ENCODE measurements around the gene TLN1.

TLN1 gene

GRCh38 chr9:35656831-35657545 is 75.0 kb downstream of the TLN1 start:
- Histone ChIP-seq H2AFZ (peak overlapping the region; percentile 83), H3K4me1 (no peaks in the 10 kb centered on the region), H3K79me2 (no peaks in the 10 kb centered on the region), H3K27ac (peak overlapping the region; percentile 99), H3K9ac (no peak overlapping the region), H3K4me3 (ENCODE audit: low read depth, low read length) (peak overlapping the region; percentile 92), H3K36me3 (ENCODE audit: control insufficient read depth, insufficient read depth, low read length) (no peaks in the 10 kb centered on the region), H3K27me3 (ENCODE audit: control insufficient read depth, insufficient read depth, low read length) (no peaks in the 10 kb centered on the region), H3K9me3 (ENCODE audit: control insufficient read depth, low read length) (no peaks in the 10 kb centered on the region), H3K4me2 (ENCODE audit: low read length) (peak overlapping the region; percentile 96)
- TF ChIP-seq CTCF (IDR thresholded peaks at IDR 0.05), result no peak

- Histone ChIP-seq H3K27ac (no peak overlapping the region), H2AFZ (no peak overlapping the region), H3K79me2 (no peaks in the 10 kb centered on the region), H3K4me3 (ENCODE audit: low read depth, low read length) (no peak overlapping the region), H3K27me3 (ENCODE audit: control insufficient read depth, insufficient read depth, low read length) (no peaks in the 10 kb centered on the region), H3K4me2 (ENCODE audit: low read length) (no peak overlapping the region), H3K9ac (no peak overlapping the region), H3K4me1 (no peaks in the 10 kb centered on the region), H3K36me3 (ENCODE audit: control insufficient read depth, insufficient read depth, low read length) (no peaks in the 10 kb centered on the region), H3K9me3 (ENCODE audit: control insufficient read depth, low read length) (no peaks in the 10 kb centered on the region)
- no peak for TF ChIP-seq CTCF (IDR thresholded peaks at IDR 0.05)
These were observed 75.6 kb downstream of the TLN1 start for GRCh38 chr9:35656348-35656747.

- Histone ChIP-seq H3K27ac (no peak overlapping the region), H2AFZ (no peak overlapping the region), H3K4me1 (no peaks in the 10 kb centered on the region), H3K36me3 (ENCODE audit: control insufficient read depth, insufficient read depth, low read length) (no peaks in the 10 kb centered on the region), H3K9me3 (ENCODE audit: control insufficient read depth, low read length) (no peaks in the 10 kb centered on the region), H3K4me3 (ENCODE audit: low read depth, low read length) (no peak overlapping the region), H3K9ac (no peak overlapping the region), H3K4me2 (ENCODE audit: low read length) (no peak overlapping the region), H3K27me3 (ENCODE audit: control insufficient read depth, insufficient read depth, low read length) (no peaks in the 10 kb centered on the region), H3K79me2 (no peaks in the 10 kb centered on the region)
- TF ChIP-seq CTCF (IDR thresholded peaks at IDR 0.05), result no peak
These were observed 78.4 kb downstream of the TLN1 start for GRCh38 chr9:35653611-35654010.

GRCh38 chr9:35652829-35653209 is 79.2 kb downstream of the TLN1 start:
- Histone ChIP-seq H3K4me1 (no peaks in the 10 kb centered on the region), H3K79me2 (no peaks in the 10 kb centered on the region), H3K27ac (no peak overlapping the region), H3K9me3 (ENCODE audit: control insufficient read depth, low read length) (no peaks in the 10 kb centered on the region), H2AFZ (no peak overlapping the region), H3K4me2 (ENCODE audit: low read length) (no peak overlapping the region), H3K36me3 (ENCODE audit: control insufficient read depth, insufficient read depth, low read length) (no peaks in the 10 kb centered on the region), H3K9ac (no peak overlapping the region), H3K4me3 (ENCODE audit: low read depth, low read length) (no peak overlapping the region), H3K27me3 (ENCODE audit: control insufficient read depth, insufficient read depth, low read length) (no peaks in the 10 kb centered on the region)
- no peak for TF ChIP-seq CTCF (IDR thresholded peaks at IDR 0.05)
